ENCODE results near the gene ABCG1.

Gene ABCG1

DNA sequence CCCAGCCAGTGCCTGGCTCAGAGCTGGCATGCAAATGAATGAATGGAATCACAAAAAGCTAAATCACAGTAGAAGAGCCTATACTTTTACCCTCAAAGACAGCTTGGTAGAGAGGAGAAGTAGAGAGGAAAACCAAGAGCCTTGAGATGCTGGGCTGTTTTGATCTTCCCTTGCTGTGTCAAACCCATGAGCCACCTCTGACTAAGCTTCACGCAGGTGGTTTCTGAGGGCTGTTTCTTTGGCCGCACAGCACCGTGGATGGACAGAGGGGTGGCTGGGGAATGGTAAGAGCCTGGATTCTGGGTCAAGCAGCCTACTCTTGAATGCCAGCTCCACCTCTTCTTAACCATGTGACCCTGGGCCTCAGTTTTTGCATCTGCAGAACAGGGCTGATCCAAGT, 18.6 kb downstream of the ABCG1 start:
- Histone ChIP-seq H3K9ac (ENCODE audit: low read depth, low read length) (no peak overlapping the region), H3K4me3 (ENCODE audit: low read length) (no peak overlapping the region), H3K4me1 (ENCODE audit: control insufficient read depth, insufficient read depth, low read length) (no peaks in the 10 kb centered on the region), H3K9me3 (replicated peaks; ENCODE audit: low read length) (no peaks in the 10 kb centered on the region), H3K36me3 (ENCODE audit: insufficient read depth, low read length) (no peaks in the 10 kb centered on the region), H3K4me2 (ENCODE audit: low read length) (no peak overlapping the region), H3K27me3 (ENCODE audit: control insufficient read depth, insufficient read depth, low read length) (peaks cover 51% of the 10 kb centered on the region)

DNA sequence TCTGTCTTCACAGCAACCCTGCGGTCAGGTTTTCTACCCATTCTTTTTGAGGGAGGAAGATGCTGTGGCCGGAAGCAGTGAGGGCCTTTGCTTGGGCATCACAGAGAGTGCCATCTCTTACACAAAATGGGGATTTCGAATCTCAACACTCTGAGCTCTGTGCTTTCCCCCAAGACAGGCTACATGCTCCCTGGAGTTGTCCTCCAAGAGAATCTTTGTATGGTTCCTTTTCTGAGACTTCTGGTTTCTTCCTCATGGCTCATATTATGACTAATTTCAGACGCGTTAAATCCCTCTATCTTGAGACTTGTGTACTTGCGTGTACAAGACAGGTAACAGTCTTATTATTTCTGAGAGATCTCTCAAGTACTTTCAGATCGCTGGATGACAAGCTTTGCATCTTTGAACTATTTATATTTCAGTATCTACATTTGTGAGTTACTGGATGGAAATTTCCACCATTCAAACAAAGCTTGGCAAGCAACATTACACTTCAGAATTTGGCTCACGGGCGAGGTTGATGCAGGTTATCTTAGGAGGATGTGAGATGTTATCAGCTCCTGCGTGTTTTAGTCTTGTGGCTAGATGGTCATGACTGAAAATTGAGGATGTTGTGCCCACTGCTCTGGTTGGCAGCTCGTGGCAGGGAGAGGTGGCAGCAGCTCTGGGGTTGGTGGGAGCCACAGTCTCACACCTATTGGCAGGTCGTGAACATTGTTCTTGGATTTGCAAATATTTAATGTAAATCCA, 19.4 kb downstream of the ABCG1 start:
- no peaks in the 10 kb centered on the region for H3K4me1 ChIP-seq (ENCODE audit: control insufficient read depth, insufficient read depth, low read length)
- no peak overlapping the region for H3K9ac ChIP-seq (ENCODE audit: low read depth, low read length)
- H3K9me3 ChIP-seq (replicated peaks; ENCODE audit: low read length): no peaks in the 10 kb centered on the region
- H3K4me2 ChIP-seq (ENCODE audit: low read length): no peak overlapping the region
- H3K27me3 ChIP-seq (ENCODE audit: control insufficient read depth, insufficient read depth, low read length): peaks cover 44% of the 10 kb centered on the region
- no peaks in the 10 kb centered on the region for H3K36me3 ChIP-seq (ENCODE audit: insufficient read depth, low read length)
- H3K4me3 ChIP-seq (ENCODE audit: low read length): no peak overlapping the region

DNA sequence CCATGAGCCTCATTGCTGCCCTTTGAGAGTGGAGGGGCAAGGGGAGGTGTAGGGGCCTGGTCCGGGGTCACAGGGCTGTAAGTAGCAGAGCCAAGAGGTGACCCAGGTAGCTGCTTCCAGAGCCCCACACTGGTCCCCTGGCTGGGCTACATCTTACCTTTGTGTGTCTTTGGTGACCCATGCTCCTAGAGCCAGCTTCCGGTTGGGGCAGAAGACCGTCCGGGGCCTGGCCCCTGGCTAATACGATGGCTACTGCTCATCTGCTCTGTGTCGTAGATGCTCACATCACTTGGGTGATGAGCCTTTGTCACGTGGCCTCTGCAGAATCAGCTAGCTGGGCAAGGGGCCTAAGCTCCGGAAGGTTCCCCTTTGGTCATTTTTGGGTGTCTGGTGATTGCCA, 20.6 kb downstream of the ABCG1 start:
- Histone ChIP-seq H3K4me3 (ENCODE audit: low read length) (no peak overlapping the region), H3K4me1 (ENCODE audit: control insufficient read depth, insufficient read depth, low read length) (no peaks in the 10 kb centered on the region), H3K9ac (ENCODE audit: low read depth, low read length) (no peak overlapping the region), H3K36me3 (ENCODE audit: insufficient read depth, low read length) (no peaks in the 10 kb centered on the region), H3K4me2 (ENCODE audit: low read length) (no peak overlapping the region), H3K27me3 (ENCODE audit: control insufficient read depth, insufficient read depth, low read length) (peaks cover 32% of the 10 kb centered on the region), H3K9me3 (replicated peaks; ENCODE audit: low read length) (no peaks in the 10 kb centered on the region)

DNA sequence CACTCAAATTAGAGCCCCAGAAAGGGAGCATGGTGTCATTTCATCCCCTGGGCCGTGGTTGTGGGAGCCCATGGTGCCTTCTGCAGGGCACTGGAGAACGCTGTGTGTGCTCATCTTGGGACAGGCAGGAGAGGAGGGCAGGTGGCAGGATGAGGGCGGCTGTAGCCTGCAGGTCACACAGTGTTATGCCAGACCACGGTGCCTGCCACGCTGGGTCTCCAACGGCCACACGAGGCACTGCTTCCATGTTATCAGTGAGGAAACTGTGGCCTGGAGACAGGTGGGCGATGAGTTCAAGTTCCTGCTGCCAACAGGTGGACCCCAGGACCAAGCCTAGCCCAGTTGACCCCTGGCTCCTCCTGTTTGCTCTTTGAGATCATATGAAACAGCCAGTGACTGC, 21.0 kb downstream of the ABCG1 start:
- H3K9ac ChIP-seq (ENCODE audit: low read depth, low read length): no peak overlapping the region
- no peaks in the 10 kb centered on the region for H3K4me1 ChIP-seq (ENCODE audit: control insufficient read depth, insufficient read depth, low read length)
- H3K4me3 ChIP-seq (ENCODE audit: low read length): no peak overlapping the region
- peaks cover 33% of the 10 kb centered on the region for H3K27me3 ChIP-seq (ENCODE audit: control insufficient read depth, insufficient read depth, low read length)
- H3K36me3 ChIP-seq (ENCODE audit: insufficient read depth, low read length): no peaks in the 10 kb centered on the region
- H3K9me3 ChIP-seq (replicated peaks; ENCODE audit: low read length): no peaks in the 10 kb centered on the region
- no peak overlapping the region for H3K4me2 ChIP-seq (ENCODE audit: low read length)

DNA sequence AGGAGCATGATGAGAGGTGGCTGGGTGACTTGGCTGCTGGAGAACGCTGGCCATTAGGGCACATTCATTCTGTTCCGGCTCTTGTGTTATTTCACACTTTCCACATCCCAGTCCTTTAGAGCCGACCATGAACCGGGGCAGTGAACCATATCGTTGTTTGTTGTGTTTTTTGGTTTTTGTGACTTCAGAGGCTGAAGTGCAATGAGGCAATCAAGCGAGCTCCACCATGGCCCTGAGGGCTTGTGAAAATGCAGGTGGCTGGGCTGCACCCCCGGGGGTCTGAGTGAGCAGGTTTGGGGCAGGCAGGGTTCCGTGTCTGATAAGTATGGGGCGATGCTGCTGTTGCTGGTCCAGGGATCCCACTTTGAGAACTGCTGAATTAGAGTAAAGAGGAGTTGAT, 23.7 kb downstream of the ABCG1 start:
- H3K36me3 ChIP-seq (ENCODE audit: insufficient read depth, low read length): no peaks in the 10 kb centered on the region
- H3K27me3 ChIP-seq (ENCODE audit: control insufficient read depth, insufficient read depth, low read length): peaks cover 14% of the 10 kb centered on the region
- H3K9ac ChIP-seq (ENCODE audit: low read depth, low read length): no peak overlapping the region
- H3K9me3 ChIP-seq (replicated peaks; ENCODE audit: low read length): no peaks in the 10 kb centered on the region
- H3K4me2 ChIP-seq (ENCODE audit: low read length): no peak overlapping the region
- no peaks in the 10 kb centered on the region for H3K4me1 ChIP-seq (ENCODE audit: control insufficient read depth, insufficient read depth, low read length)
- H3K4me3 ChIP-seq (ENCODE audit: low read length): no peak overlapping the region

DNA sequence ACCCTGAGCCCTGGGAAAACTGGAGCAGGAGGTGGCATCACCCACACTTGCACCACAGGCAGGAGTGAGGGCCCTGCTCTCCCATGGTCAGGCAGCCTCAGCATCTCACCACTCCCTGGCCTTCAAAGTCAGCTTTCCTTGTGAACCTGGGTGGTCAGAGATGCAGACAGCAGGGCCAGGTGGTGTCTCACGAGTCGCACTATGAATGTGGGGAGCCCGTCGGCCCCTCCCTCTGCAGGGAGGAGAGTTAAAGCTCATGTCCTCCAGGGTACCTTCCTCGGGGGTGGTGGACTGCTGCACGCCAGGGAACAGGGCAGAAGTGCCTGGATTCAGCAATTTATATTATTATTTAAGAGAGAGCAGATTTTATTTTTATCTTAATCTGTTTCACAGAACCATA, 24.1 kb downstream of the ABCG1 start:
- no peaks in the 10 kb centered on the region for H3K9me3 ChIP-seq (replicated peaks; ENCODE audit: low read length)
- H3K4me2 ChIP-seq (ENCODE audit: low read length): no peak overlapping the region
- H3K27me3 ChIP-seq (ENCODE audit: control insufficient read depth, insufficient read depth, low read length): peaks cover 14% of the 10 kb centered on the region
- no peaks in the 10 kb centered on the region for H3K4me1 ChIP-seq (ENCODE audit: control insufficient read depth, insufficient read depth, low read length)
- no peak overlapping the region for H3K4me3 ChIP-seq (ENCODE audit: low read length)
- no peaks in the 10 kb centered on the region for H3K36me3 ChIP-seq (ENCODE audit: insufficient read depth, low read length)
- H3K9ac ChIP-seq (ENCODE audit: low read depth, low read length): no peak overlapping the region

DNA sequence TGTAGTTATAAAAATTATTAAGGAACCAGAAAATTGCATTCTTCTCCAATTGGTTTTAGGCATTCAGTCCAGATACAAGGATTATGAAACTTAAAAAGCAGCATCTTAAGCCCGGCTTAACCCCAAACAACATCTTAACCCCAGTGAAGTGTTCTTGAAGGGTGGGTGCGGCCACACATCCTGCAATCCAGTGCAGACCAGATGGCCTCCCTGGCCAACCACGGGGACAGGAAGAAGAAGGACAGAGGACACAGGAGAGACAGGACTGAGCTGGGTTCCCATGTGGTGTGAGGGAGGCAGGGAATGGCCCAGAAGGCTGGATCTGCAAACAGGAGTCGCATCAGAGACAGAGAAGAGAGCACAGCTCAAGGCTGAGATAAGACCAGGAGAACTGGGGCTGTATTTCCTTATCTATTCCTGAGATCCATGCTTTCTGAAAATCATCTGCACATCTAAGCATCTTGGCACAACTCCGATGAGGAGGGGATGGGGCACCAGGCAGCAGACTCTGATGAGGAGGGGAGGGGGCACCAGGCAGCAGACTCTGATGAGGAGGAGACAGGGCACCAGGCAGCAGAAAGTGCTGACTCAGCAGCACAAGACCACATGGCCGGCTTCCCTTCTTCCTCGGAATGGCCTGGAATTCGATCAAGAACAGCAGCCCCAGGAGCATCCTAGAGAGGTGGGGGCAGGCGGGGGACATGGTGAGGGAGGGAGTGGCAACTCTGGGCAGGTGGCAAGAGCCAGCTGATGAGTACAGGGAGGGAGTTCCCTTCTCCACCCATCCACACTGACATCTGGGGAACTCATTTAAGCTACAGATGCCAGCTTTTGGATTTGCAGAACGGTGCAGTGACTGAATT, 26.6 kb downstream of the ABCG1 start:
- no peak overlapping the region for H3K4me3 ChIP-seq (ENCODE audit: low read length)
- H3K9ac ChIP-seq (ENCODE audit: low read depth, low read length): no peak overlapping the region
- H3K9me3 ChIP-seq (replicated peaks; ENCODE audit: low read length): no peaks in the 10 kb centered on the region
- peaks cover 17% of the 10 kb centered on the region for H3K27me3 ChIP-seq (ENCODE audit: control insufficient read depth, insufficient read depth, low read length)
- no peaks in the 10 kb centered on the region for H3K36me3 ChIP-seq (ENCODE audit: insufficient read depth, low read length)
- H3K4me2 ChIP-seq (ENCODE audit: low read length): no peak overlapping the region
- no peaks in the 10 kb centered on the region for H3K4me1 ChIP-seq (ENCODE audit: control insufficient read depth, insufficient read depth, low read length)

DNA sequence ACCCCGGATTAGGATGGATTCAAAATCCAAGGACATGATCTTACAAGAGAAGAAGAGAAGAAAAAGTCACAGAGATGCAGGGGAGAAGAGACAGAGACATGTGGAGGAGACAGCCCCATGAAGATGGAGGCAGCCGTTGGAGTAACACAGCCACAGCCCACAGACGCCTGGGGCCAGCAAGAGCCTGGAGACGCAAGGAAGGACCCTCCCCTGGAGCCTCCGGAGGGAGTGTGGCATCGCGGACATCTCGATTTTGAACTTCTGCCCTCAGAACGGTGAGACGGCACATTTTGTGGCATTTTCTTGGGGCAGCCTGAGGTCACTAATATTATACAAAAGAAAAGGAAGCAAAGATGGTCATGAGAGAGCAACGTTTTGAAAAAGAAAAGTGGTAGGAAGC, 28.8 kb downstream of the ABCG1 start:
- Histone ChIP-seq H3K4me3 (ENCODE audit: low read length) (no peak overlapping the region), H3K27me3 (ENCODE audit: control insufficient read depth, insufficient read depth, low read length) (peaks cover 27% of the 10 kb centered on the region), H3K9ac (ENCODE audit: low read depth, low read length) (no peak overlapping the region), H3K4me1 (ENCODE audit: control insufficient read depth, insufficient read depth, low read length) (no peaks in the 10 kb centered on the region), H3K4me2 (ENCODE audit: low read length) (no peak overlapping the region), H3K36me3 (ENCODE audit: insufficient read depth, low read length) (no peaks in the 10 kb centered on the region), H3K9me3 (replicated peaks; ENCODE audit: low read length) (no peaks in the 10 kb centered on the region)

DNA sequence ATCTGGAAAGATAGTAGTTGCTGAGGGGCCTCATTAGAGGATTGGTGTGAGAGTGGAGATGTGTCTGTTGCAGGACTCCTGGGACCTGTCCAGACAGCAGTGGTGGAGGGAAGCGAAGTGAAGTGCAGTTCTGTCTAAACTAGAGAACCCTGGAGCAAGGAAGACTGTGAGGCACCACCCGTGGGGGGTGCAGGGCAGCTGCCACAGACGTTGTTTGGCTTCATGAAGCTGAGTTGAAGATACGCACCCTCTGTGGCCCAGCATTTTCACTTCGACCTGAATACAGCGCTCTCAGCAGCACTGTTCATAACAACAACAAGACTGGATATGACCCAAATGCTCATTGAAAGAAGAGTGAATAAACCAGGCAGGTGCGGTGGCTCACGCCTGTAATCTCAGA, 29.3 kb downstream of the ABCG1 start:
- no peaks in the 10 kb centered on the region for H3K36me3 ChIP-seq (ENCODE audit: insufficient read depth, low read length)
- no peaks in the 10 kb centered on the region for H3K9me3 ChIP-seq (replicated peaks; ENCODE audit: low read length)
- H3K4me3 ChIP-seq (ENCODE audit: low read length): no peak overlapping the region
- no peak overlapping the region for H3K9ac ChIP-seq (ENCODE audit: low read depth, low read length)
- H3K4me2 ChIP-seq (ENCODE audit: low read length): no peak overlapping the region
- H3K27me3 ChIP-seq (ENCODE audit: control insufficient read depth, insufficient read depth, low read length): peaks cover 32% of the 10 kb centered on the region
- H3K4me1 ChIP-seq (ENCODE audit: control insufficient read depth, insufficient read depth, low read length): no peaks in the 10 kb centered on the region

DNA sequence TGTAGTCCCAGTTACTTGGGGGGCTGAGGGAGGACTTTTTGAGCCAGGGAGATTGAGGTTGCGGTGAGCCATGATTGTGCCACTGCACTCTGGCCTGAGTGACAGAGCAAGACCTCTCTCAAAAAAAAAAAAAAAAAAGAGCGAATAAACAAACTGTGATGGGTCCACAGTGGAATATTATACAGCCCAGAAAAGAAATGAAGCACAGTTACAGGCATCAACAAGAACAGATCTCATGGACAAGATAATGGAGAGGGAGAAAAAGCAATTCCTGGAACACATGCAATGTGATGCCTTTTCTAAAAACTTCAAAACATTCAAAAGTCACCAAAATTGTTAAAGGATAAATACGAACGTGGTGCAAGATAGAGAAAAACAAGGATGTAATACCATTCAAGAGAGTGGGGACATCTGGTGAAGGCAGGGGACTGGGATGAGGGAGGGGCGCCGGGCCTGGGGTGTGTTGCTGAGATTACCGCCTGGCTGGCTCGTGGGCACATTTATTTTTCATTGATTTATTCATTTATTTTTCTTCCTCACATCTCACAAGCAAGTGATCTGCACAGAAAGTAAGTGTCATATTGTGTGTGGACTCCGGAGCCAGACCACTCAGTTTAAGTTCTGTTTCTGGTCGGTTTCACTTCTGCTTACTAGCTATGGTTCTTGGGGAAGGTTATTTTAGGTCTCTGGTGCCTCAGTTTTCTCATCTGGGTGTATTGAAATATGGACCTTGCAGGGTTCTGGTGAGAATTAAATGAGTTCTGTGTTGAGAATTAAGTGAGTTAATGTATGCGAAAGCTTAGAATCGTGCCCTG, 30.1 kb downstream of the ABCG1 start:
- Histone ChIP-seq H3K36me3 (ENCODE audit: insufficient read depth, low read length) (no peaks in the 10 kb centered on the region), H3K4me1 (ENCODE audit: control insufficient read depth, insufficient read depth, low read length) (no peaks in the 10 kb centered on the region)

More for the DNA sequence above, 30.1 kb downstream of the ABCG1 start:
- Histone ChIP-seq H3K9me3 (replicated peaks; ENCODE audit: low read length) (no peaks in the 10 kb centered on the region), H3K9ac (ENCODE audit: low read depth, low read length) (no peak overlapping the region), H3K4me2 (ENCODE audit: low read length) (no peak overlapping the region), H3K4me3 (ENCODE audit: low read length) (no peak overlapping the region), H3K27me3 (ENCODE audit: control insufficient read depth, insufficient read depth, low read length) (peaks cover 38% of the 10 kb centered on the region)
